22Rv1 (cell line): ENCODE results near the gene SERTM1.

Source experiments
- ZFX ChIP-seq: fragments of 450-650 bp; IDR thresholded peaks from 2 replicates; pipeline ENCODE4 v1.6.1; 2017; ENCODE audit warnings: antibody characterized with exemption, borderline replicate concordance
- TF ChIP-seq, protein P1 (sequence below): fragments of 450-650 bp; IDR thresholded peaks from 2 replicates; pipeline ENCODE4 v1.5.1; 2017; ENCODE audit warnings: mild to moderate bottlenecking

DNA sequence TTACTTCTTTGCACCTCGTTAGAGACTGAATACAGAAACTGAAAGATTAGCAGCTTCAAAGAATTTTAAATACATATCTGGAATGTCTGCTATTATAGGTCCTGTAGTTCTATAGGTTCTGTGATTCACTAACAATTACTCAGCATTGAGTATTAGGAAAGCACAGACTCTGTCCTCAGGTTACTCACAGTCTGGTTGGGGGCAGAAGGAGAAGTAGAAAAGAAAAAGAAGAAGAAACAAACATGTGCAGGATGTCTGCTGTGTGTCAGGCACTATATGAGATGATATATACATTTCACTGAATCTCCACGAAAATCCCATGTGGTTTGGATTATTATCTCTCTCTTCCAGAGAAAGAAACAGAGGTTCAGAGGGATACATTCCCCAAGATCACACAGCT is 40.1 kb downstream of the SERTM1 start:
- TF ChIP-seq, protein P1, sequence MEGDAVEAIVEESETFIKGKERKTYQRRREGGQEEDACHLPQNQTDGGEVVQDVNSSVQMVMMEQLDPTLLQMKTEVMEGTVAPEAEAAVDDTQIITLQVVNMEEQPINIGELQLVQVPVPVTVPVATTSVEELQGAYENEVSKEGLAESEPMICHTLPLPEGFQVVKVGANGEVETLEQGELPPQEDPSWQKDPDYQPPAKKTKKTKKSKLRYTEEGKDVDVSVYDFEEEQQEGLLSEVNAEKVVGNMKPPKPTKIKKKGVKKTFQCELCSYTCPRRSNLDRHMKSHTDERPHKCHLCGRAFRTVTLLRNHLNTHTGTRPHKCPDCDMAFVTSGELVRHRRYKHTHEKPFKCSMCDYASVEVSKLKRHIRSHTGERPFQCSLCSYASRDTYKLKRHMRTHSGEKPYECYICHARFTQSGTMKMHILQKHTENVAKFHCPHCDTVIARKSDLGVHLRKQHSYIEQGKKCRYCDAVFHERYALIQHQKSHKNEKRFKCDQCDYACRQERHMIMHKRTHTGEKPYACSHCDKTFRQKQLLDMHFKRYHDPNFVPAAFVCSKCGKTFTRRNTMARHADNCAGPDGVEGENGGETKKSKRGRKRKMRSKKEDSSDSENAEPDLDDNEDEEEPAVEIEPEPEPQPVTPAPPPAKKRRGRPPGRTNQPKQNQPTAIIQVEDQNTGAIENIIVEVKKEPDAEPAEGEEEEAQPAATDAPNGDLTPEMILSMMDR, result no peak
- TF ChIP-seq ZFX, result no peak
